Pancreas (tissue), 10 donors: ENCODE data around the gene PCNT. TPM values are rescaled to one million over a fixed set of nuclear protein-coding genes. Genes with fewer than 3 reads are reported as not detected.
"Not testable (repeated sequence)": the region's sequence is repeated elsewhere in the genome, so short reads cannot be mapped to it uniquely, and the experiment has no call there.

Source experiments
- ATAC-seq, 4 donors: fragments of 200-7000 bp; cut with Tn5 transposase; one replicate each; pipeline versions ENCODE4 v1.8.0 to v1.9.1; 2020; ENCODE audit warnings: mild to moderate bottlenecking in 4 of 4, moderate library complexity in 4 of 4
- DNase-seq, 6 donors: peaks; one replicate each; pipeline ENCODE4 v3.0.0-alpha.2; 2020
- FAIRE-seq: peaks from 2 replicates; lab custom pipeline; 2012; peaks lifted over from hg19 to GRCh38; lab: Jason Lieb, UNC
- H3K27ac ChIP-seq, 4 donors: fragments of 200-600 bp; sonication (generic); 1 replicate in 3 of 4; 2 replicates in 1 of 4; pipeline versions ENCODE4 v1.5.0 to v1.8.0; 2020
- H3K27me3 ChIP-seq, 4 donors: fragments of 200-600 bp; one replicate each; pipeline ENCODE4 v1.8.0; 2021
- H3K36me3 ChIP-seq, 3 donors: fragments of 200-600 bp; sonication (generic) in 1 of 3; one replicate each; pipeline versions ENCODE4 v1.5.0 to v1.8.0; 2020 to 2021
- H3K4me1 ChIP-seq, 3 donors: fragments of 200-600 bp; one replicate each; pipeline ENCODE4 v1.8.0; 2021
- H3K4me3 ChIP-seq, 4 donors: fragments of 200-600 bp; sonication (generic) in 2 of 4; one replicate each; pipeline versions ENCODE4 v1.5.0 to v1.8.0; 2020 to 2021
- H3K9me3 ChIP-seq, 4 donors: fragments of 200-600 bp; one replicate each; pipeline ENCODE4 v1.8.0; 2021
- CTCF ChIP-seq, 4 donors: fragments of 200-600 bp; sonication (generic) in 3 of 4; IDR thresholded peaks; one replicate each; pipeline versions ENCODE4 v1.5.0 to v1.8.0; 2021; ENCODE audit warnings: antibody characterized with exemption in 4 of 4
- WGBS, 2 donors: extraction: QIAGEN DNeasy Blood & Tissue Kit; methylation state at CpG; one replicate each; pipeline ENCODE4 v1.1.7; 2013; 5-methylcytosine and 5-hydroxymethylcytosine counted together
- intact Hi-C, 3 donors: fragments of 100-400 bp; cut with DNase I; formaldehyde crosslinking; loops; one replicate each; pipeline versions ENCODE4 v1.11.1 to v1.14.2; 2022
- polyA plus RNA-seq, 2 donors: library from polyadenylated mRNA; stranded (reverse); fragments of 200-250 nt; gene quantifications; one replicate each; pipeline ENCODE4 v1.2.3, GENCODE V29; 2013
- total RNA-seq, 6 donors: library from RNA; stranded (reverse); fragmentation: NEBNext Ultra II Directional in 4 of 6; extraction: Animal tissue kit (Norgen Biotek cat#: 25700) in 4 of 6; gene quantifications; one replicate each; pipeline versions ENCODE4 v1.2.1 to v1.2.4, GENCODE V29; 2021 to 2023
- donor health status: healthy with polysubstance abuse.
- donor health status: DM: no; HTN: no; CAD: no; lungs with moderate emphysema.
- donor health status: DM: no; HTN: no; CAD: no.
- donor health status: control.
- donor health status: control.
- donor health status: Bipolar disorder and iron deficiency.
- donor health status: DM: yes; HTN: yes; CAD: no.
- donor health status: DM: no; HTN: no; CAD: no.
- donor health status: DM: no; HTN: no; CAD: no.
- donor health status: DM: yes; HTN: yes; CAD: no.

PCNT gene
- total and polyA plus RNA-seq, 8 donors: 8.1 to 15.5 (median 12.1) TPM

GRCh38 chr21:46402421-46402820 lies 78.5 kb downstream of the PCNT start:
- peaks cover 0 to 21% (median 0%) of the 10 kb centered on the region in 3 donors for H3K36me3 ChIP-seq
- TF ChIP-seq CTCF (IDR thresholded peaks at IDR 0.05): no peak
- H3K9me3 ChIP-seq: no peaks in the 10 kb centered on the region
- no peaks in the 10 kb centered on the region for H3K4me1 ChIP-seq
- FAIRE-seq: no peak
- H3K4me3 ChIP-seq: no peak overlapping the region
- WGBS, 2 donors: 86 to 87% methylated on average over 15 of the region's 15 CpGs
- ATAC-seq: no peak
- intact Hi-C loops: no loop called here
- no peak overlapping the region for H3K27ac ChIP-seq
- no peak for DNase-seq
- no peaks in the 10 kb centered on the region for H3K27me3 ChIP-seq

GRCh38 chr21:46403234-46403811 lies 79.4 kb downstream of the PCNT start:
- WGBS, 2 donors: 95 to 96% methylated on average over 47 of the region's 47 CpGs
- H3K9me3 ChIP-seq, H3K4me3 ChIP-seq, H3K4me1 ChIP-seq, FAIRE-seq, H3K27ac ChIP-seq, ATAC-seq, H3K27me3 ChIP-seq, intact Hi-C loops, DNase-seq: not testable (repeated sequence)
- peaks cover 0 to 15% (median 0%) of the 10 kb centered on the region in 3 donors for H3K36me3 ChIP-seq

- DNase-seq: no peak
- TF ChIP-seq CTCF (IDR thresholded peaks at IDR 0.05): no peak
- Histone ChIP-seq H3K4me1 (no peaks in the 10 kb centered on the region), H3K27ac (no peak overlapping the region), H3K27me3 (no peaks in the 10 kb centered on the region), H3K9me3 (no peaks in the 10 kb centered on the region), H3K4me3 (no peak overlapping the region), H3K36me3 (peaks cover 0 to 13% (median 0%) of the 10 kb centered on the region in 3 donors)
- FAIRE-seq: no peak
- intact Hi-C loops: no loop called here
- WGBS, 2 donors: 93 to 94% methylated on average over 14 of the region's 14 CpGs
- no peak for ATAC-seq
Measured at GRCh38 chr21:46404306-46404705, 80.3 kb downstream of the PCNT start.

GRCh38 chr21:46406001-46406400 lies 82.0 kb downstream of the PCNT start:
- H3K27me3 ChIP-seq: no peaks in the 10 kb centered on the region
- DNase-seq: peak in 1 of 6 donors; percentile 5
- 87 to 91% methylated on average over 8 of the region's 8 CpGs for WGBS, 2 donors

GRCh38 chr21:46409641-46410406 lies 85.9 kb downstream of the PCNT start:
- no peaks in the 10 kb centered on the region for H3K9me3 ChIP-seq
- no peaks in the 10 kb centered on the region for H3K36me3 ChIP-seq
- no peaks in the 10 kb centered on the region for H3K27me3 ChIP-seq
- no peak for TF ChIP-seq CTCF (IDR thresholded peaks at IDR 0.05)
- H3K27ac ChIP-seq: no peak overlapping the region
- no peaks in the 10 kb centered on the region for H3K4me1 ChIP-seq
- WGBS, 2 donors: 92 to 96% methylated on average over 32 of the region's 32 CpGs
- FAIRE-seq (no peak), ATAC-seq (no peak), DNase-seq (peak in 1 of 6 donors; percentile 11)
- H3K4me3 ChIP-seq: no peak overlapping the region
- intact Hi-C loops: no loop called here

More at GRCh38 chr21:46406001-46406400, 82.0 kb downstream of the PCNT start:
- H3K27ac ChIP-seq: no peak overlapping the region
- no peaks in the 10 kb centered on the region for H3K4me1 ChIP-seq
- TF ChIP-seq CTCF (IDR thresholded peaks at IDR 0.05): no peak
- peaks cover 0 to 7% (median 0%) of the 10 kb centered on the region in 3 donors for H3K36me3 ChIP-seq
- no peak overlapping the region for H3K4me3 ChIP-seq
- intact Hi-C loops: no loop called here
- H3K9me3 ChIP-seq: no peaks in the 10 kb centered on the region
- no peak for ATAC-seq
- no peak for FAIRE-seq
